ENCODE results near the gene SMG6.

Gene SMG6

GRCh38 chr17:2056206-2057174, 247.1 kb downstream of the SMG6 start:
- DNase-seq, result peak; percentile 54

- DNase-seq, result no peak
Measured at GRCh38 chr17:2055292-2056205, 248.0 kb downstream of the SMG6 start.

- peak; percentile 82 for DNase-seq
Measured at GRCh38 chr17:2054512-2055291, 248.9 kb downstream of the SMG6 start, which contains the start of gene HIC1. HIC1 (plus strand) TSS chr17:2055103; CDS start chr17:2056691, 1,588 bp downstream.

- DNase-seq, result no peak
Measured at GRCh38 chr17:2054262-2054511, 249.4 kb downstream of the SMG6 start.

GRCh38 chr17:2053380-2054261, 250.0 kb downstream of the SMG6 start:
- DNase-seq, result peak; percentile 83

GRCh38 chr17:2051933-2052559, 251.5 kb downstream of the SMG6 start:
- DNase-seq, result no peak

GRCh38 chr17:2051061-2051932, 252.3 kb downstream of the SMG6 start:
- DNase-seq, result peak; percentile 40

GRCh38 chr17:2050300-2051060, 253.1 kb downstream of the SMG6 start:
- DNase-seq, result peak; percentile 75

- peak; percentile 87 for DNase-seq
Measured at GRCh38 chr17:2049333-2050299, 254.0 kb downstream of the SMG6 start.

GRCh38 chr17:2048805-2049204, 254.8 kb downstream of the SMG6 start:
- DNase-seq, result no peak

- DNase-seq, result no peak
Measured at GRCh38 chr17:2047590-2047989, 256.0 kb downstream of the SMG6 start.

GRCh38 chr17:2044263-2044894, 259.2 kb downstream of the SMG6 start:
- no peak for DNase-seq

GRCh38 chr17:2043785-2044184, 259.8 kb downstream of the SMG6 start:
- DNase-seq, result no peak

GRCh38 chr17:2042933-2043332, 260.7 kb downstream of the SMG6 start:
- no peak for DNase-seq

GRCh38 chr17:2042390-2042847, 261.2 kb downstream of the SMG6 start:
- peak; percentile 70 for DNase-seq

GRCh38 chr17:2041561-2042389, 261.8 kb downstream of the SMG6 start, which contains the start of gene OVCA2:
OVCA2 (plus strand) TSS chr17:2042022; CDS start chr17:2042048, 26 bp downstream.
- DNase-seq, result peak; percentile 98
